Thyroid gland (tissue), 4 donors: ENCODE data around the gene ZNF26. TPM values are rescaled to one million over a fixed set of nuclear protein-coding genes. Genes with fewer than 3 reads are reported as not detected.

Experiments used
- DNase-seq, 2 donors: peaks; one replicate each; pipeline ENCODE4 v3.0.0-alpha.2; 2019
- H3K27ac ChIP-seq, 3 donors: fragments of 200-600 bp; sonication (generic); 1 replicate in 2 of 3; 2 replicates in 1 of 3; pipeline ENCODE4 v1.5.1; 2016 to 2019; ENCODE audit warnings: mild to moderate bottlenecking in 1 of 3, moderate library complexity in 1 of 3
- H3K27me3 ChIP-seq: fragments of 200-600 bp; sonication (generic); one replicate; pipeline ENCODE4 v1.5.1; 2019
- H3K36me3 ChIP-seq, 2 donors: fragments of 200-600 bp; sonication (generic); one replicate each; pipeline ENCODE4 v1.5.1; 2016 to 2019
- H3K4me1 ChIP-seq, 2 donors: fragments of 200-600 bp; sonication (generic); one replicate each; pipeline ENCODE4 v1.5.1; 2017 to 2019
- H3K4me3 ChIP-seq, 3 donors: fragments of 200-600 bp; sonication (generic); replicated peaks in 1 of 3; 1 replicate in 2 of 3; 2 replicates in 1 of 3; pipeline ENCODE4 v1.5.1; 2016; ENCODE audit warnings: mild to moderate bottlenecking in 1 of 3
- H3K9me3 ChIP-seq: fragments of 200-600 bp; sonication (generic); one replicate; pipeline ENCODE4 v1.5.1; 2017
- CTCF ChIP-seq, 6 experiments: fragments of 200-600 bp in 3 of 6; fragments of 450-650 bp in 3 of 6; sonication (generic) in 3 of 6; IDR thresholded peaks; one replicate each; pipeline ENCODE4 v1.5.1; 2016 to 2019; ENCODE audit warnings: antibody characterized with exemption in 6 of 6, mild to moderate bottlenecking in 2 of 6, inconsistent platforms in 1 of 6, moderate library complexity in 1 of 6
- POLR2A ChIP-seq, 2 donors: fragments of 450-650 bp; IDR thresholded peaks; one replicate each; pipeline ENCODE4 v1.6.1; 2017; ENCODE audit warnings: antibody characterized with exemption in 2 of 2, mild to moderate bottlenecking in 2 of 2, moderate library complexity in 1 of 2
- WGBS, 2 donors: methylation state at CpG; one replicate each; pipeline ENCODE4 v1.1.5; 2017; 5-methylcytosine and 5-hydroxymethylcytosine counted together
- intact Hi-C: fragments of 100-400 bp; cut with DNase I; formaldehyde crosslinking; loops from one replicate; pipeline ENCODE4 v1.15.1; 2023
- total RNA-seq, 4 donors: library from RNA; depleted of rRNA; stranded (reverse); fragments of >200 nt; gene quantifications; one replicate each; pipeline ENCODE4 v1.2.3, GENCODE V29; 2016

Gene ZNF26
- total RNA-seq, 4 donors from 2014 or later: 10.3 to 25.4 (median 16.4) TPM

- TF ChIP-seq POLR2A (IDR thresholded peaks at IDR 0.05): no peak
- no peak for TF ChIP-seq CTCF (IDR thresholded peaks at IDR 0.05)
- DNase-seq: no peak
- no peaks in the 10 kb centered on the region for H3K4me1 ChIP-seq
- 96% methylated on average over 6 of the region's 6 CpGs for WGBS, 2 donors
- H3K9me3 ChIP-seq: no peaks in the 10 kb centered on the region
- peaks cover 53 to 58% of the 10 kb centered on the region in 2 donors for H3K36me3 ChIP-seq
- H3K27me3 ChIP-seq: no peaks in the 10 kb centered on the region
- intact Hi-C loops: no loop called here
- no peak overlapping the region for H3K4me3 ChIP-seq
- H3K27ac ChIP-seq: no peak overlapping the region
Observed at GRCh38 chr12:133010657-133011297, 24.6 kb downstream of the ZNF26 start.

GRCh38 chr12:133023566-133023965 is 37.4 kb downstream of the ZNF26 start:
- Histone ChIP-seq H3K4me1 (no peaks in the 10 kb centered on the region), H3K4me3 (no peak overlapping the region), H3K27me3 (no peaks in the 10 kb centered on the region), H3K36me3 (no peaks in the 10 kb centered on the region), H3K27ac (no peak overlapping the region), H3K9me3 (no peaks in the 10 kb centered on the region)
- DNase-seq: no peak
- TF ChIP-seq CTCF (IDR thresholded peaks at IDR 0.05) (no peak), POLR2A (IDR thresholded peaks at IDR 0.05) (no peak)
- 82 to 98% methylated on average over 2 of the region's 2 CpGs for WGBS, 2 donors
- intact Hi-C loops: no loop called here

GRCh38 chr12:133026996-133027395 is 40.8 kb downstream of the ZNF26 start:
- Histone ChIP-seq H3K9me3 (no peaks in the 10 kb centered on the region), H3K4me1 (no peaks in the 10 kb centered on the region), H3K27ac (no peak overlapping the region), H3K27me3 (no peaks in the 10 kb centered on the region), H3K36me3 (no peaks in the 10 kb centered on the region), H3K4me3 (no peak overlapping the region)
- no peak for DNase-seq
- intact Hi-C loops: no loop called here
- TF ChIP-seq CTCF (IDR thresholded peaks at IDR 0.05) (no peak), POLR2A (IDR thresholded peaks at IDR 0.05) (no peak)
- WGBS, 2 donors: 89 to 90% methylated on average over 7 of the region's 7 CpGs

- peak within 1 kb of the TSS; percentile 78 to 89 (median 86) for H3K4me3 ChIP-seq
- intact Hi-C loops: no loop called here
- H3K27ac ChIP-seq: peak within 1 kb of the TSS; percentile 91 to 94 (median 91)
- H3K9me3 ChIP-seq: no peaks in the 10 kb centered on the region
- H3K4me1 ChIP-seq: peaks cover 4 to 8% of the 10 kb centered on the region in 2 donors
- TF ChIP-seq POLR2A (IDR thresholded peaks at IDR 0.05): peak in 1 of 2 donors; percentile 78
- peak in 1 of 6 experiments; percentile 29 for TF ChIP-seq CTCF (IDR thresholded peaks at IDR 0.05)
- peaks cover 11 to 14% of the 10 kb centered on the region in 2 donors for H3K36me3 ChIP-seq
- 1 to 2% methylated on average over 22 to 25 of the region's 103 CpGs for WGBS, 2 donors
- H3K27me3 ChIP-seq: no peaks in the 10 kb centered on the region
- DNase-seq: peak; percentile 98
Observed at GRCh38 chr12:133037207-133038005, 51.2 kb downstream of the ZNF26 start, which contains the start of gene ZNF84. Gene ZNF84 (plus strand): TSS chr12:133037509. CDS start chr12:133041468, 3,959 bp downstream.
